HEK293 (cell line): ENCODE measurements around the gene KCTD1.

Experiments
- CTCF ChIA-PET: fragments of 350-600 bp; formaldehyde crosslinking; extraction: SDS; loops from one replicate; lab custom pipeline; 2021; ENCODE audit warnings: antibody characterized with exemption; lab: Yijun Ruan, JAX
- POLR2A ChIA-PET: fragments of 300-600 bp; formaldehyde crosslinking; extraction: SDS; loops from one replicate; lab custom pipeline; 2020; ENCODE audit warnings: antibody characterized with exemption, inconsistent platforms; lab: Yijun Ruan, JAX
- H3K27ac ChIP-seq: fragments of 200-500 bp; sonication (Bioruptor generic); 2 replicates; pipeline ENCODE4 v1.5.1; 2014; ENCODE audit warnings: low read depth, low read length, control low read depth, inconsistent platforms; ENCODE audit errors: extremely low read depth
- H3K36me3 ChIP-seq, 2 experiments: fragments of 200-500 bp in 1 of 2; sonication (Bioruptor generic) in 1 of 2; 1 replicate in 1 of 2; 2 replicates in 1 of 2; pipeline ENCODE4 v1.5.1; 2014 to 2017; ENCODE audit warnings: inconsistent platforms in 2 of 2, low read length in 2 of 2; ENCODE audit not compliant: control insufficient read depth in 2 of 2, insufficient read depth in 1 of 2
- H3K4me1 ChIP-seq: fragments of 200-500 bp; sonication (Bioruptor generic); 2 replicates; pipeline ENCODE4 v1.5.1; 2014; ENCODE audit warnings: mild to moderate bottlenecking, low read length, inconsistent platforms; ENCODE audit not compliant: control insufficient read depth, insufficient read depth
- H3K4me3 ChIP-seq: 2 replicates; pipeline ENCODE4 v1.5.1; 2011; ENCODE audit warnings: low read depth, mild to moderate bottlenecking, control low read depth, low read length, moderate library complexity
- H3K9me3 ChIP-seq: fragments of 200-500 bp; sonication (Bioruptor generic); 2 replicates; pipeline ENCODE4 v1.5.1; 2014; ENCODE audit warnings: low read depth, low read length, inconsistent platforms; ENCODE audit not compliant: control insufficient read depth, insufficient read depth
- HOXD13 ChIP-seq: sonication (generic); formaldehyde crosslinking; IDR thresholded peaks from 2 replicates; pipeline ENCODE4 v1.8.0; 2022; ENCODE audit warnings: missing genetic modification reagents, borderline replicate concordance
- SETDB1 ChIP-seq: IDR thresholded peaks from one replicate; pipeline ENCODE4 v1.6.1; 2017; ENCODE audit warnings: mild to moderate bottlenecking, low read length, moderate library complexity, mixed read lengths; ENCODE audit not compliant: insufficient read length
- ZNF121 ChIP-seq: fragments of 450-650 bp; formaldehyde crosslinking; IDR thresholded peaks from 2 replicates; pipeline ENCODE4 v1.5.1; 2016; ENCODE audit warnings: missing biosample characterization, missing genetic modification characterization
- ZNF18 ChIP-seq: fragments of 450-650 bp; formaldehyde crosslinking; IDR thresholded peaks from 2 replicates; pipeline ENCODE4 v1.5.1; 2016; ENCODE audit warnings: missing biosample characterization, missing genetic modification characterization
- ZNF280C ChIP-seq: fragments of 450-650 bp; formaldehyde crosslinking; IDR thresholded peaks from 2 replicates; pipeline ENCODE4 v1.5.1; 2016; ENCODE audit warnings: missing biosample characterization, missing genetic modification characterization
- ZNF513 ChIP-seq: fragments of 450-650 bp; IDR thresholded peaks from 2 replicates; pipeline ENCODE4 v1.5.1; 2018; ENCODE audit warnings: missing biosample characterization, missing genetic modification characterization
- ZNF530 ChIP-seq: fragments of 450-650 bp; formaldehyde crosslinking; IDR thresholded peaks from 2 replicates; pipeline ENCODE4 v1.5.1; 2016; ENCODE audit warnings: low read depth, missing biosample characterization, missing genetic modification characterization
- ZNF623 ChIP-seq: fragments of 450-650 bp; formaldehyde crosslinking; IDR thresholded peaks from 2 replicates; pipeline ENCODE4 v1.5.1; 2016; ENCODE audit warnings: missing biosample characterization, missing genetic modification characterization
- ZNF624 ChIP-seq: fragments of 450-650 bp; formaldehyde crosslinking; IDR thresholded peaks from 2 replicates; pipeline ENCODE4 v1.5.1; 2017; ENCODE audit warnings: missing biosample characterization, missing genetic modification characterization
- ZNF670 ChIP-seq: fragments of 450-650 bp; formaldehyde crosslinking; IDR thresholded peaks from 2 replicates; pipeline ENCODE4 v1.5.1; 2016; ENCODE audit warnings: missing biosample characterization, missing genetic modification characterization, low read depth
- TF ChIP-seq, protein P1 (sequence below): sonication (generic); formaldehyde crosslinking; IDR thresholded peaks from 2 replicates; pipeline ENCODE4 v1.8.1; 2022; ENCODE audit warnings: mild to moderate bottlenecking, moderate library complexity, missing genetic modification reagents
- TF ChIP-seq, protein P2 (sequence below): fragments of 450-650 bp; formaldehyde crosslinking; conservative IDR thresholded peaks from 2 replicates; pipeline ENCODE4 v1.5.1; 2016; ENCODE audit warnings: low read depth, missing biosample characterization, missing genetic modification characterization
- TF ChIP-seq, protein P3 (sequence below): fragments of 450-650 bp; formaldehyde crosslinking; IDR thresholded peaks from 2 replicates; pipeline ENCODE4 v1.5.1; 2016; ENCODE audit warnings: missing biosample characterization, missing genetic modification characterization

KCTD1 gene

DNA sequence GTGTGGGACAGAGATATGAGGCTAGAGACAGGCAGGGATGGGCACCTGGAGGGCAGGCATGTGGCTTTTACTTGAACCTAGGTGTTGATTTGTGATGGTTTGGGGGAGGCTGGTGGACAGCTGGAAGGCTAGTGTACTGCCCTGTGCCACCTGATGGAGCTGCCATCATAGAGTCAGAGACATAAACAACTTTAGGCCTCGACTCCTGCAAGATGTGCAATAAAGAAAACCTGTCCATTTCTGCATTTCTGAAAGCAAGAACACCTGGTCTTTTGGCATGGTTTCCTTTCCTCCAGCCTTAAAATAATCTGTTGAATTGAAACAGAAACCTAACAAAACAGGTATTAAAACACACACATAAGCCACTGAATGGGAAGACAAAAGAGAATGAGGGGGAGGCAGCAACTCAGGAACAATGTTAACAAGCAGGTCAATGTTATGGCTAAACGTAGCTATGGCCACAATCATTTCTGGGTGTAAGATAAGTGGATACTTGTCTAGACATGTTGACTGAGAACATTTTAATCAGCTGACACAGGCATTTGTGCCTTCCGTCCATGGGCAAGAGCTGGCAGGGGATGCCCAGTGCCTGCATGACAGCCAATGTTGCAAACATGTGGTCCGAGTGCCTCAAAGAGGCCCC lies 87.8 kb downstream of the KCTD1 start:
- TF ChIP-seq ZNF624 (tag by site-specific recombination) (no peak), HOXD13 (CRISPR knock-in tag) (no peak), ZNF623 (no peak), ZNF280C (tag by site-specific recombination) (no peak), ZNF670 (no peak), ZNF18 (tag by site-specific recombination) (no peak), ZNF513 (tag by site-specific recombination) (no peak), SETDB1 (no peak), ZNF530 (tag by site-specific recombination) (no peak), ZNF121 (tag by site-specific recombination) (no peak)
- TF ChIP-seq, protein P1, sequence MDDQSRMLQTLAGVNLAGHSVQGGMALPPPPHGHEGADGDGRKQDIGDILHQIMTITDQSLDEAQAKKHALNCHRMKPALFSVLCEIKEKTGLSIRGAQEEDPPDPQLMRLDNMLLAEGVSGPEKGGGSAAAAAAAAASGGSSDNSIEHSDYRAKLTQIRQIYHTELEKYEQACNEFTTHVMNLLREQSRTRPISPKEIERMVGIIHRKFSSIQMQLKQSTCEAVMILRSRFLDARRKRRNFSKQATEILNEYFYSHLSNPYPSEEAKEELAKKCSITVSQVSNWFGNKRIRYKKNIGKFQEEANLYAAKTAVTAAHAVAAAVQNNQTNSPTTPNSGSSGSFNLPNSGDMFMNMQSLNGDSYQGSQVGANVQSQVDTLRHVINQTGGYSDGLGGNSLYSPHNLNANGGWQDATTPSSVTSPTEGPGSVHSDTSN, result no peak
- TF ChIP-seq, protein P2, sequence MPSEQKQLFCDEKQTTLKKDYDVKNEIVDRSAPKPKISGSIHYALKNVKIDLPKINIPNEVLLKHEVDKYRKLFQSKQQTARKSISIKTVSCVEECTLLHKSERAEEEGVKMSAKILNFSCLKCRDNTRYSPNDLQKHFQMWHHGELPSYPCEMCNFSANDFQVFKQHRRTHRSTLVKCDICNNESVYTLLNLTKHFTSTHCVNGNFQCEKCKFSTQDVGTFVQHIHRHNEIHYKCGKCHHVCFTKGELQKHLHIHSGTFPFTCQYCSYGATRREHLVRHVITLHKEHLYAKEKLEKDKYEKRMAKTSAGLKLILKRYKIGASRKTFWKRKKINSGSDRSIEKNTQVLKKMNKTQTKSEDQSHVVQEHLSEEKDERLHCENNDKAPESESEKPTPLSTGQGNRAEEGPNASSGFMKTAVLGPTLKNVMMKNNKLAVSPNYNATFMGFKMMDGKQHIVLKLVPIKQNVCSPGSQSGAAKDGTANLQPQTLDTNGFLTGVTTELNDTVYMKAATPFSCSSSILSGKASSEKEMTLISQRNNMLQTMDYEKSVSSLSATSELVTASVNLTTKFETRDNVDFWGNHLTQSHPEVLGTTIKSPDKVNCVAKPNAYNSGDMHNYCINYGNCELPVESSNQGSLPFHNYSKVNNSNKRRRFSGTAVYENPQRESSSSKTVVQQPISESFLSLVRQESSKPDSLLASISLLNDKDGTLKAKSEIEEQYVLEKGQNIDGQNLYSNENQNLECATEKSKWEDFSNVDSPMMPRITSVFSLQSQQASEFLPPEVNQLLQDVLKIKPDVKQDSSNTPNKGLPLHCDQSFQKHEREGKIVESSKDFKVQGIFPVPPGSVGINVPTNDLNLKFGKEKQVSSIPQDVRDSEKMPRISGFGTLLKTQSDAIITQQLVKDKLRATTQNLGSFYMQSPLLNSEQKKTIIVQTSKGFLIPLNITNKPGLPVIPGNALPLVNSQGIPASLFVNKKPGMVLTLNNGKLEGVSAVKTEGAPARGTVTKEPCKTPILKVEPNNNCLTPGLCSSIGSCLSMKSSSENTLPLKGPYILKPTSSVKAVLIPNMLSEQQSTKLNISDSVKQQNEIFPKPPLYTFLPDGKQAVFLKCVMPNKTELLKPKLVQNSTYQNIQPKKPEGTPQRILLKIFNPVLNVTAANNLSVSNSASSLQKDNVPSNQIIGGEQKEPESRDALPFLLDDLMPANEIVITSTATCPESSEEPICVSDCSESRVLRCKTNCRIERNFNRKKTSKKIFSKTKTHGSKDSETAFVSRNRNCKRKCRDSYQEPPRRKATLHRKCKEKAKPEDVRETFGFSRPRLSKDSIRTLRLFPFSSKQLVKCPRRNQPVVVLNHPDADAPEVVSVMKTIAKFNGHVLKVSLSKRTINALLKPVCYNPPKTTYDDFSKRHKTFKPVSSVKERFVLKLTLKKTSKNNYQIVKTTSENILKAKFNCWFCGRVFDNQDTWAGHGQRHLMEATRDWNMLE (tag by site-specific recombination), result no peak
- TF ChIP-seq, protein P3, sequence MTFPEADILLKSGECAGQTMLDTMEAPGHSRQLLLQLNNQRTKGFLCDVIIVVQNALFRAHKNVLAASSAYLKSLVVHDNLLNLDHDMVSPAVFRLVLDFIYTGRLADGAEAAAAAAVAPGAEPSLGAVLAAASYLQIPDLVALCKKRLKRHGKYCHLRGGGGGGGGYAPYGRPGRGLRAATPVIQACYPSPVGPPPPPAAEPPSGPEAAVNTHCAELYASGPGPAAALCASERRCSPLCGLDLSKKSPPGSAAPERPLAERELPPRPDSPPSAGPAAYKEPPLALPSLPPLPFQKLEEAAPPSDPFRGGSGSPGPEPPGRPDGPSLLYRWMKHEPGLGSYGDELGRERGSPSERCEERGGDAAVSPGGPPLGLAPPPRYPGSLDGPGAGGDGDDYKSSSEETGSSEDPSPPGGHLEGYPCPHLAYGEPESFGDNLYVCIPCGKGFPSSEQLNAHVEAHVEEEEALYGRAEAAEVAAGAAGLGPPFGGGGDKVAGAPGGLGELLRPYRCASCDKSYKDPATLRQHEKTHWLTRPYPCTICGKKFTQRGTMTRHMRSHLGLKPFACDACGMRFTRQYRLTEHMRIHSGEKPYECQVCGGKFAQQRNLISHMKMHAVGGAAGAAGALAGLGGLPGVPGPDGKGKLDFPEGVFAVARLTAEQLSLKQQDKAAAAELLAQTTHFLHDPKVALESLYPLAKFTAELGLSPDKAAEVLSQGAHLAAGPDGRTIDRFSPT (tag by site-specific recombination), result no peak
- H3K36me3 ChIP-seq, result peaks cover 0 to 31% of the 10 kb centered on the region in 2 experiments; a peak in 1 of 3 replicates
- no peak overlapping the region for H3K4me3 ChIP-seq
- H3K27ac ChIP-seq, result no peak overlapping the region; the same call in 1 of the 2 replicates
- ChIA-PET CTCF (interaction anchor here (0.6 to 1.2 kb wide), 3 partner anchors 8 to 189 kb away, joined by 3 to 4 read pairs (median 3); no protein-coding TSS in a partner anchor), POLR2A (interaction anchor here (1.3 kb wide), 1 partner anchor 88 kb away, joined by 5 read pairs; the partner anchor contains the start of gene KCTD1)
- no peaks in the 10 kb centered on the region for H3K9me3 ChIP-seq
- no peaks in the 10 kb centered on the region for H3K4me1 ChIP-seq
